ENCODE measurements around the gene IL1RL2.

GRCh38 chr2:102283996-102284395 lies 97.2 kb downstream of the IL1RL2 start:
- TF ChIP-seq YY1 (IDR thresholded peaks at IDR 0.05; ENCODE audit: insufficient read depth, insufficient read length) (no peak), ZNF274 (IDR thresholded peaks at IDR 0.05; ENCODE audit: low read depth, low read length) (no peak)
